NCI-H1930 (cell line): ENCODE measurements around the gene MYL12A.

Experiments
- DNase-seq, 2 experiments: peaks; one replicate each; lab custom pipeline; 2025; lab: John Stamatoyannopoulos, UW

Gene MYL12A

DNA sequence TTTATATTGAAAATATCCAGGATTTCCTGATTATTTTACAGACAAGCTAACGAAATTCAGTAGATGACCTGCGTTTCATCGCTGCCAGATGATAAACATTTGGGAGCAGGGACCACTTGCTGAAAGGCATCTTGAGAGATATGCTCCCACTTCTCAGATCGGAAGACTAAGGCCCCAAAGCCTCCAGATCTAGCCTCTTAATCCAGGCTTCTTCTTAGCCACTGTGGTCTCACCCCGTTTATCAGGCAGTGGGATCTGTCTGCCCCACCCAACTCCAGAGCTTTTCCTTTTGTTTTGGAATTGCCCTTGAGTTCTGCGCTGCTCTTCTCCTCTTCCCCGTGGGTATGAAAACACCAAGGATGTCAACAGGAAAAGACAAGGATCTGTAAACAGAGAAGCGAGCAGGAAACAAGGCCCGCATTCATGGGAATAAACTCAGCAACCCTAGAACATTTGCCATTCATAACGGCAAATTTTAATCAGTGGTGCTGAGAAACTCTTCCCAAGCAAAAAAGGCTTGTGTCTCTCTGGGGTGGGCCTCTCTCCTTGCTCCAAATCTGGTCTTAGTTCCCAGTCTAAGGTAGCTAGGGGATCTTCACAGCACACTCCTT lies 35.8 kb downstream of the MYL12A start:
- DNase-seq, result no peak

DNA sequence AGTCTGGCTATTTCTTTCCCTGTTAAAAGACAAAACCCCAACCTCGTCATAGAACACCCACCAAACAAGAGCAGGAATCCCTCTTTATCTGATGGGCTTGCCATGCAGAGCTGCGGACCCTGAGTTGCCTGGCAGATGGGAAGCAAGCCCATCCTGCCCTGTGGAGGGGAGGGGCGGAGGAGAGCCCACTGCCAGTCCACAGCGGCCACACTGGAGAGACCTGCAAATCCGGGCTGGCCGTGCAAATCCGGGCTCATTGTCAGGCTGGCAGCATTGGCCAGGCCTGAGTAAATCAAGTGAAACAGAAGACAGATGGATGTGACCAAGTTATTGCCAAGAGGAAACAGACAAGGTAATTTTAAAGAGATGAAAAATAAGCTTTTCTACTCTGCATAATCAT lies 36.3 kb downstream of the MYL12A start:
- no peak for DNase-seq

DNA sequence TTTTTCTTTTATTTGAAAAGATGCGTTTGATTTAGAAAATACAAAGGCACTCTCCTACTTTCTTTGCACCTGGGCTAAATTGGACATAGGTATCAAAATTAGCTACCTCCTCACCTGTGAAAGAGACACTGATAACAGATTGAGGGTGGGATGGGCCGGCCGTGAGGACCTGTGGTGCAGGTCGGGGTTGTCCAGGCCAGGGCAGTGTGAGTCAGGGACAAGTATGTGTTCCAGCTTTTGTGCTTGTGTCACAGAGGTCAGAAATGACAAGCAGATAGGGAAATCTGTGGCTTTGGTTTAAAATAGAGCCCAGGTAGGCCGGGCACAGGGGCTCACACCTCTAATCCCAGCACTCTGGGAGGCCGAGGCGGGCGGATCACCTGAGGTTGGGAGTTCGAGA lies 36.9 kb downstream of the MYL12A start:
- DNase-seq, result no peak

DNA sequence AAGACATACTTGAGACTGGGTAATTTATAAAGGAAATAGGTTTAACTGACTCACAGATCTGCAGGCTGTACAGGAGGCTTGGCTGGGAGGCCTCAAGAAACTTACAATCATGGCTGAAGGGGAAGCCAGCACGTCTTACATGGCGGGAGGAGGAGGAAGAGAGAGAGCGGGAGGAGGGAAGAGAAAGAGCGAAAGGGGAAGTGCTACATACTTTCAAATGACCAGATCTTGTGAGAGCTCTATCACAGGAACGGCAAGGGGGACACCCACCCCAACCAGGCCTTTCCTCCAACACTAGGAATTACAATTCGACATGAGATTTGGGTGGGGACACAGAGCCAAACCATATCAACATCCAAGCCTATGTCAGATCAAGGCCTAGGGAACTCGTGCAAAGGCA lies 38.6 kb downstream of the MYL12A start:
- no peak for DNase-seq

DNA sequence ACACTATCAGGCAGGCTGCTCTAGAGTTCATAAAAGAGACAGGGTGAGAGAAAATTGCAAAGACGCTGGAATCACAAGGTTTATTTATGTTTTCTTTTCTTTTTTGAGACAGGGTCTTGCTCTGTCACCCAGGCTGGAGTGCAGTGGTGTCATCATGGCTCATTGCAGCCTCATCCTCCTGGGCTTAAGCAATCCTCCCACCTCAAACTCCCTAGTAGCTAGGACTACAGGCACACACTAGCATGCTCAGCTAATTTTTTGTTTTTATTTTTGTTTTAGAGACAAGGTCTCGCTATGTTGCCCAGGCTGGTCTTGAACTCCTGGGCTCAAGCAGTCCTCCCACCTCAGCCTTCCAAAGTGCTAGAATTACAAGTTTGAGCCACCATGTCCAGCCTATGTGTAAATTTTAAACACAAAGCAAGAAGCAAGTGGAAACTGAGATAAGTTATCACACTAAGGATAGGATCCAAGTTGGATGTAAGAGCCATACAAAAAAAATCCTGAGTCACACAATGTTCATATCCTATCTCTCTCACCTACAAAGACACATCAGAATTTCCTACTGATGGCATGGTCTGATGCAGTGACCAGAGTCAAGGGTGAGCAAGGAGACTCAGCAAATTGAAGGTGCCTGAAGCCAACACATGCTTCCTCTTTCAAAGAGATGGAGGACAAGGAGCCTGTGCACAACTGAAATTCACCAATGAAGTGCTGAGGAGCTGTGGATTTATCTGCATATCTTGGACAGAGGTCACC lies 45.8 kb downstream of the MYL12A start:
- DNase-seq, result no peak

DNA sequence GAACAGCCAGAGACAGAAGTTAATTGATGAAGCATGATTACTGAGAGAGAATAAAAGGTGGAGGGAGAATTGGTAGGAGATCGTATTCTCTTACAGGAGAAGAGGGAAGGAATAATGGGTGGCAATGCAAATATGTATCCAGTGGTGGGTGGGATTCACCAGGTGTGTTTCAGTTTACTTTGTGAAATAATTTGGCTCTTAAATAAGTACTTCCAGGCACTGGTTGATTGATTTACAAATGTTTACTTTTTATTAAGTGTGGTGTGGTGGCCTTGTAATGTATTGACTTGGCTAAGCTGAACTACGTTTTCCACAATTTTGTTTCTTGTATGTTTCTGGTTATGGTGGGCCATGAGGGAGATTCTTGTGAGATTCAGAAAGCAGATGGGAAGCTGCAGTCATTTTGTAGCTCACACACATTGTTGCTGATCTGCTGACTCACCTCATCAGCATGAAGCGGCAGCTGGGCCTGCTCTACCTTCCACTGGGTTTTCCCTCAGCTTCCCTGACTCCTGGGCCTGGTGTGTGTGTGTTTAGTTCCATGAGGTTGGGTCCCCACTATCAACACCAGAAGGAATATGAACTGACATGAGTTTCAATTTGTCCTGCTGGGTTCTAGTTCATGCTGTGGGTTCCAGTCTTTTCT lies 47.0 kb downstream of the MYL12A start:
- peak in 1 of 2 experiments; percentile 25 for DNase-seq

DNA sequence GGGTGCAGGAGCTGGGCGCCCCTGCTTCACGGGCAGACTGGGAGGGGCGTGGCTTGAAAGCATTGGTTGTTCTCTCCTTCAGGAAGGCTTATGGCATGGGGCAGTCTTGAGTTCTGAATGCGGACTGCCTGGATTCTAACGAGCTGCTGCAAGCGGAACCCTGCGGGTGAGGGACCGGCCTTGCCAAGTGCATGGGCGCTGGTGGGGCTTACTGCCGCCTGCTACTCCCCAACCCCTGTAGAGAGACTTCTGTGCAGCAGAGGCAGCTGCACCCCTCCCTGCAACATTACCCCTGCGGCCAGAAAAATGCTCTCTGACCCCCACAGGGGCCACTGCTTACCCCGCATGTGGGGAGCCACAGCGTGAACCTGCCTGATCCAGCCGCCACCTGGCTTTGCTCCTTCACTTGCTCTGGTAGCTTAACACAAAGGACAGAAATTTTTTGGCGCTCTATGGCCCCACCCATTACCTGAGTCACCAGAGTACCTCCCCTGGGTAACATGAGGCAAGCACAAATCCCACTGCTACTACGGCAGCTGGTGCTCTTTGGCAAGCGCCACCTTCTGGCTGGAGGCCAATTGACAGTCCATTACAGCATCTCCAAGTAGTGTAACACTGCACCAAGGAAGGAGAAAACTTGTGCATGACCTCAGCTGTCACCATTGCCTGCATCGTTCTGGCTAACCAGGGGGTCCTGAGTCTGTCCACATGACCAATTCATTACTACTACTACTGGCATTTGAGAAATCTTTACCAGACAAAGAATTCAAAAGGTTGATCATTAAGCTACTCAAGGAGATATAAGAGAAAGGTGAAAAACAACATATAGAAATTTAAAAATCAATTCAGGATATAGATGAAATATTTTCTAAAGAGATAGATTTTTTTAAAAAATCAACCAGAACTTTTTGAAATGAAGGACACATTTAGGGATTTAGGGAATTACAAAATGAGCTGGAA lies 49.7 kb downstream of the MYL12A start:
- no peak for DNase-seq

DNA sequence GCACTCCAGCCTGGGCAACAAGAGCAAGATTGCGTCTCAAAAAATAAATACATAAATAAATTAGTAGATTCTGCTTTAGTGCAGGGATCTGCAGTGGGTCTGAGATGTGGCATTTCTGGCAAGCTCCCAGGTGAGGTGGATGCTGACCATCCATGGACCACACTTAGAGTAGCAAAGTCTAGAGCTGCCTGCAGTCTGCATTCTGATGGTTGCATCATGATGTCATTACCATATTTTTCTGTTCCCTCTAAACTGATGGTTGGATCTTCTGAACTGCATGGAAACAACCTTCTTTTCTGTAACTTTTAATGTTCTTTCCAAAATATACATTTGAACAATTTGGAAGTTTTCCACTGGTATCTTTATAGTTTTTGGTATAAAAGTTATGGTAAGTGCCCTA lies 57.2 kb downstream of the MYL12A start:
- no peak for DNase-seq

DNA sequence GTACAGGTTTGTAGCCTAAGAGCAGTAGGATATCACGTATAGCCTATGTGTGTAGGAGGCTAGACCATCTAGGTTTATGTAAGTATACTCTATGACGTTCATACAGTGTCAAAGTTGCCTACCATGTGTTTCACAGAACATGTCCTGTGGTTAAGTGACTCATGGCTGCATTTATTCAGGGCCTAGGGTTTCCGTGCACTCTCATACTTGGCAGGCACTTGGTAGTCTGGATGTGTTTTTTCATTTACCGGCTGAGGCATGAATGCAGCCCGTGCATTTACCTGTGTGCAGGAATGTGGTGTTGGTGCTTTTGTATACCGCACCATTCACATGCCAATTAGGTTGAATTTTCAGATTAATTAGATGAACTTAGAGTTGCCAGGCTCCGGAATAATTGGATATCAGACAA lies 57.8 kb downstream of the MYL12A start:
- no peak for DNase-seq
